B cell (primary cell): ENCODE data around the gene PCGF5. TPM values are rescaled to one million over a fixed set of nuclear protein-coding genes. Genes with fewer than 3 reads are reported as not detected.
A peak's percentile ranks its signal among the peaks of the same experiment; 100 is the strongest.

Source experiments
- ATAC-seq: fragments of 200-7000 bp; cut with Tn5 transposase; one replicate; pipeline ENCODE4 v1.10.0; 2021; ENCODE audit warnings: low read depth, mild to moderate bottlenecking, moderate number of reproducible peaks, moderate library complexity
- CTCF ChIA-PET: fragments of 350-600 bp; sonication (Branson Sonifier 250); formaldehyde crosslinking; loops from one replicate; lab custom pipeline; 2021; ENCODE audit warnings: antibody characterized with exemption, inconsistent platforms; lab: Charles Lee
- POLR2A ChIA-PET: fragments of 350-600 bp; sonication (Branson Sonifier 250); formaldehyde crosslinking; loops from one replicate; lab custom pipeline; 2021; ENCODE audit warnings: antibody characterized with exemption; lab: Charles Lee
- DNase-seq: peaks from one replicate; pipeline ENCODE4 v3.0.0; 2013
- H2AFZ ChIP-seq: 2 replicates; pipeline ENCODE4 v1.6.1; 2012; ENCODE audit warnings: mild to moderate bottlenecking, low read depth, low read length; ENCODE audit not compliant: insufficient read depth, poor library complexity, severe bottlenecking
- H3K27ac ChIP-seq, 2 donors: 1 replicate in 1 of 2; 2 replicates in 1 of 2; pipeline ENCODE4 v1.5.1; 2012 to 2013; ENCODE audit warnings: low read length in 2 of 2, mild to moderate bottlenecking in 2 of 2, moderate library complexity in 1 of 2
- H3K27me3 ChIP-seq, 4 experiments: fragments of 200-600 bp in 1 of 4; sonication (generic) in 1 of 4; replicated peaks in 1 of 4; 1 replicate in 2 of 4; 2 replicates in 2 of 4; pipeline versions ENCODE4 v1.6.1 to v1.7.0; 2013 to 2016; ENCODE audit warnings: low read length in 3 of 4, mild to moderate bottlenecking in 2 of 4, mixed read lengths in 1 of 4, moderate library complexity in 1 of 4; ENCODE audit not compliant: insufficient read depth in 4 of 4, control insufficient read depth in 3 of 4; ENCODE audit errors: control extremely low read depth in 1 of 4
- H3K36me3 ChIP-seq, 2 experiments: replicated peaks in 1 of 2; 1 replicate in 1 of 2; 2 replicates in 1 of 2; pipeline versions ENCODE4 v1.6.1 to v1.7.1; 2013; ENCODE audit warnings: low read length in 1 of 2; ENCODE audit not compliant: insufficient read depth in 2 of 2, control insufficient read depth in 1 of 2; ENCODE audit errors: control extremely low read depth in 1 of 2, extremely low read depth in 1 of 2
- H3K4me1 ChIP-seq, 2 donors: fragments of 200-600 bp in 1 of 2; sonication (generic) in 1 of 2; 1 replicate in 1 of 2; 2 replicates in 1 of 2; pipeline versions ENCODE4 v1.5.1 to v1.6.1; 2013 to 2017; ENCODE audit warnings: low read length in 2 of 2; ENCODE audit not compliant: control insufficient read depth in 2 of 2, insufficient read depth in 2 of 2
- H3K4me2 ChIP-seq: replicated peaks from 2 replicates; pipeline ENCODE3; 2012; ENCODE audit warnings: mild to moderate bottlenecking, low read depth, low read length; ENCODE audit not compliant: poor library complexity, severe bottlenecking
- H3K4me3 ChIP-seq, 5 experiments: fragments of 200-600 bp in 1 of 5; sonication (generic) in 1 of 5; 1 replicate in 3 of 5; 2 replicates in 2 of 5; pipeline versions ENCODE4 v1.5.1 to v1.7.0; 2011 to 2016; ENCODE audit warnings: low read length in 4 of 5, mild to moderate bottlenecking in 4 of 5, low read depth in 2 of 5, control low read depth in 1 of 5, moderate library complexity in 1 of 5; ENCODE audit not compliant: insufficient read depth in 1 of 5; ENCODE audit errors: control extremely low read depth in 1 of 5, extremely low read depth in 1 of 5
- H3K79me2 ChIP-seq: fragments of 200-600 bp; sonication (generic); one replicate; pipeline ENCODE4 v1.6.0; 2016; ENCODE audit warnings: low read length; ENCODE audit not compliant: control insufficient read depth, insufficient read depth
- H3K9ac ChIP-seq: fragments of 200-600 bp; sonication (generic); 2 replicates; pipeline ENCODE4 v1.6.1; 2017; ENCODE audit warnings: mild to moderate bottlenecking, low read length, moderate library complexity
- H3K9me3 ChIP-seq, 3 donors: one replicate each; pipeline versions ENCODE4 v1.6.1 to v1.7.1; 2013; ENCODE audit warnings: low read length in 2 of 3; ENCODE audit not compliant: control insufficient read depth in 2 of 3, insufficient read depth in 1 of 3; ENCODE audit errors: control extremely low read depth in 1 of 3
- H4K20me1 ChIP-seq: 2 replicates; pipeline ENCODE4 v1.6.0; 2012; ENCODE audit warnings: mild to moderate bottlenecking, low read length; ENCODE audit not compliant: insufficient read depth, control insufficient read depth, poor library complexity, severe bottlenecking
- H3K27ac Mint-ChIP-seq: one replicate; pipeline ENCODE4 v1.8.0; 2021; ENCODE audit warnings: mixed read lengths
- H3K27me3 Mint-ChIP-seq: one replicate; pipeline ENCODE4 v1.8.0; 2021; ENCODE audit warnings: mixed read lengths
- H3K4me1 Mint-ChIP-seq: one replicate; pipeline ENCODE4 v1.8.0; 2021; ENCODE audit warnings: mixed read lengths
- H3K4me3 Mint-ChIP-seq: one replicate; pipeline ENCODE4 v1.8.0; 2021; ENCODE audit warnings: mixed read lengths
- H3K9me3 Mint-ChIP-seq: one replicate; pipeline ENCODE4 v1.8.0; 2022; ENCODE audit warnings: mixed read lengths; ENCODE audit not compliant: insufficient read depth
- CTCF ChIP-seq: fragments of 200-600 bp; IDR thresholded peaks from one replicate; pipeline ENCODE4 v1.8.0; 2022; ENCODE audit warnings: antibody characterized with exemption, mild to moderate bottlenecking
- EZH2 ChIP-seq: IDR thresholded peaks from 2 replicates; pipeline ENCODE4 v1.6.1; 2012; ENCODE audit warnings: borderline replicate concordance, low read depth, mild to moderate bottlenecking, moderate library complexity, low read length; ENCODE audit not compliant: insufficient read depth, poor library complexity, severe bottlenecking
- WGBS: methylation state at CpG from one replicate; pipeline ENCODE4 v1.1.5; 2013; ENCODE audit warnings: missing lambda C conversion rate; ENCODE audit not compliant: insufficient coverage; 5-methylcytosine and 5-hydroxymethylcytosine counted together
- intact Hi-C: fragments of 100-400 bp; cut with micrococcal nuclease; formaldehyde crosslinking; loops from one replicate; pipeline ENCODE4 v1.10.0; 2022
- polyA minus RNA-seq: library from RNA; depleted of rRNA, polyadenylated mRNA; stranded (reverse); fragments of >200 nt; gene quantifications from 2 replicates; pipeline ENCODE4 v1.2.3, GENCODE V29; 2012
- polyA plus RNA-seq: library from polyadenylated mRNA; depleted of rRNA; stranded (reverse); fragments of >200 nt; gene quantifications from 2 replicates; pipeline ENCODE4 v1.2.3, GENCODE V29; 2012
- total RNA-seq, 2 donors: library from RNA; stranded (reverse); fragments of 120-200 nt in 1 of 2; gene quantifications; 1 replicate in 1 of 2; 2 replicates in 1 of 2; pipeline versions ENCODE4 v1.2.3 to v1.2.4, GENCODE V29; 2013 to 2022

The PCGF5 gene
- total RNA-seq (102 TPM in 2 replicates), polyA plus RNA-seq (37.6 and 43.6 TPM in 2 replicates), polyA minus RNA-seq (32.7 and 46.5 TPM in 2 replicates)
- total RNA-seq (2013): 64.3 TPM

GRCh38 chr10:91220194-91220953, at the start of gene PCGF5:
TSS of gene PCGF5 (plus strand) at chr10:91220663. CDS start at chr10:91222872, 2,209 bp downstream.
- Histone ChIP-seq H3K36me3 (peaks cover 0 to 12% of the 10 kb centered on the region in 2 experiments), H3K4me3 (peak within 1 kb of the TSS; percentile 60 to 89 (median 76)), H3K79me2 (peaks cover 88% of the 10 kb centered on the region), H3K9ac (peak within 1 kb of the TSS; percentile 90), H3K27me3 (no peaks in the 10 kb centered on the region), H3K4me2 (peak within 1 kb of the TSS; percentile 87), H3K27ac (peak within 1 kb of the TSS; percentile 71 to 90), H2AFZ (peak within 1 kb of the TSS; percentile 87), H3K4me1 (peaks cover 34 to 36% of the 10 kb centered on the region in 2 donors), H3K9me3 (no peaks in the 10 kb centered on the region), H4K20me1 (peaks cover 19% of the 10 kb centered on the region)
- no peaks in the 10 kb centered on the region for H3K9me3 Mint-ChIP-seq
- peak within 1 kb of the TSS; percentile 97 for H3K27ac Mint-ChIP-seq
- peak within 1 kb of the TSS; percentile 92 for H3K4me3 Mint-ChIP-seq
- POLR2A ChIA-PET: interaction anchor here (3.6 to 4.9 kb wide), 2 partner anchors 19 to 58 kb away, joined by 18 to 39 read pairs; no protein-coding TSS in a partner anchor
- ATAC-seq: peak; percentile 94
- DNase-seq: peak; percentile 96
- peak; percentile 14 for TF ChIP-seq CTCF
- TF ChIP-seq EZH2: no peak
- under 1% methylated on average over 66 of the region's 66 CpGs for WGBS
- intact Hi-C loops: loop anchor here (1.0 to 10.0 kb wide), 7 partner anchors 10 to 704 kb away; partner anchors contain the start of genes BTAF1 and HECTD2
- H3K27me3 Mint-ChIP-seq: no peaks in the 10 kb centered on the region
- CTCF ChIA-PET: interaction anchor here (0.9 to 2.8 kb wide), 13 partner anchors 10 to 214 kb away, joined by 3 to 16 read pairs (median 4); no protein-coding TSS in a partner anchor
- peaks cover 68% of the 10 kb centered on the region for H3K4me1 Mint-ChIP-seq
